Liver (tissue), 3 donors: ENCODE measurements around the gene EEA1.

Experiments
- EGR1 ChIP-seq, 2 donors: IDR thresholded peaks; 2 replicates each; pipeline ENCODE4 v1.6.1; 2016 to 2018; ENCODE audit warnings: antibody characterized with exemption in 2 of 2, low read depth in 2 of 2
- FOXA1 ChIP-seq: IDR thresholded peaks from 2 replicates; pipeline ENCODE4 v1.6.1; 2016; ENCODE audit warnings: antibody characterized with exemption
- GABPA ChIP-seq, 2 donors: IDR thresholded peaks in 1 of 2; conservative IDR thresholded peaks in 1 of 2; 2 replicates each; pipeline ENCODE4 v1.6.1; 2016; ENCODE audit warnings: antibody characterized with exemption in 2 of 2, mild to moderate bottlenecking in 1 of 2, moderate library complexity in 1 of 2
- JUND ChIP-seq, 2 donors: IDR thresholded peaks; 2 replicates each; pipeline ENCODE4 v1.6.1; 2016; ENCODE audit warnings: antibody characterized with exemption in 2 of 2
- NR2F2 ChIP-seq: IDR thresholded peaks from 2 replicates; pipeline ENCODE4 v1.6.1; 2016; ENCODE audit warnings: antibody characterized with exemption
- RAD21 ChIP-seq, 2 donors: IDR thresholded peaks; 2 replicates each; pipeline ENCODE4 v1.6.1; 2016; ENCODE audit warnings: antibody characterized with exemption in 2 of 2, mild to moderate bottlenecking in 2 of 2
- SP1 ChIP-seq: IDR thresholded peaks from 2 replicates; pipeline ENCODE4 v1.6.1; 2018; ENCODE audit warnings: antibody characterized with exemption, mild to moderate bottlenecking
- TAF1 ChIP-seq: conservative IDR thresholded peaks from 2 replicates; pipeline ENCODE4 v1.6.1; 2016; ENCODE audit warnings: antibody characterized with exemption, mild to moderate bottlenecking
- YY1 ChIP-seq: IDR thresholded peaks from 2 replicates; pipeline ENCODE4 v1.6.1; 2016; ENCODE audit warnings: antibody characterized with exemption, mild to moderate bottlenecking
- TF ChIP-seq, protein P1 (sequence below): fragments of 150-350 bp; IDR thresholded peaks from 2 replicates; pipeline ENCODE4 v1.5.1; 2017; ENCODE audit warnings: improper control_type of control experiment, low read depth, low read length; ENCODE audit not compliant: missing input control
- TF ChIP-seq, protein P2 (sequence below): IDR thresholded peaks from 2 replicates; pipeline ENCODE4 v1.6.1; 2016; ENCODE audit warnings: antibody characterized with exemption, mild to moderate bottlenecking
- TF ChIP-seq, protein P3 (sequence below): IDR thresholded peaks from 2 replicates; pipeline ENCODE4 v1.6.1; 2016; ENCODE audit warnings: antibody characterized with exemption
- TF ChIP-seq, protein P4 (sequence below): IDR thresholded peaks from 2 replicates; pipeline ENCODE4 v1.6.1; 2016; ENCODE audit warnings: antibody characterized with exemption
- donor health status: healthy.
- donor health status: healthy.

DNA sequence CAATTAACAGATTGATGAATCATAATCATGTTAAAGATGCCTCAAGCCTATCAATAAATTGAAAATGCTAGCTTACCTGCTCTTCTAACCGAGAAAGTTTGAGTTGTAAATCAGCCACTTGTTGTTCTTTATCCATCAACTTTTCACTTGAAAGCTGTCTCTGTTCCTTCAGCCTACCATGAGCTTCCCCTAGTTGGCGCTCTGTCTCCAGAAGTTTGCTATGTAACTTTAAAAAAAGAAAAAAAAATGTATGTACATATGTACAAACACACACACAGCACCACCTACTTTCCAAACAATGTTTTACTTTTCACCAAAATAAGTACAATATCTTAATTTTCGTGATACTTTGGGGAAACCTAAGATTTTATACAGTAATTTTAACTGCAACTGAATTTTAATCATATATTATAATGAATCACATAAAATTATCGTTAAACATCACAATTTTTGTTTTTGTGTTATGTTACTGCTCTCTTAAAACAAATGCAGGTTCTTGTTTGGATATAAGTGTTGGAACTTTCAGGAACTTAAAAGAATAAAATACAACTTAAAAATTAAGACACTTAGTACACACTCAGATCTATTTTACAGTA lies 101.2 kb downstream of the EEA1 start:
- no peak for TF ChIP-seq YY1
- no peak for TF ChIP-seq SP1
- TF ChIP-seq, protein P1, sequence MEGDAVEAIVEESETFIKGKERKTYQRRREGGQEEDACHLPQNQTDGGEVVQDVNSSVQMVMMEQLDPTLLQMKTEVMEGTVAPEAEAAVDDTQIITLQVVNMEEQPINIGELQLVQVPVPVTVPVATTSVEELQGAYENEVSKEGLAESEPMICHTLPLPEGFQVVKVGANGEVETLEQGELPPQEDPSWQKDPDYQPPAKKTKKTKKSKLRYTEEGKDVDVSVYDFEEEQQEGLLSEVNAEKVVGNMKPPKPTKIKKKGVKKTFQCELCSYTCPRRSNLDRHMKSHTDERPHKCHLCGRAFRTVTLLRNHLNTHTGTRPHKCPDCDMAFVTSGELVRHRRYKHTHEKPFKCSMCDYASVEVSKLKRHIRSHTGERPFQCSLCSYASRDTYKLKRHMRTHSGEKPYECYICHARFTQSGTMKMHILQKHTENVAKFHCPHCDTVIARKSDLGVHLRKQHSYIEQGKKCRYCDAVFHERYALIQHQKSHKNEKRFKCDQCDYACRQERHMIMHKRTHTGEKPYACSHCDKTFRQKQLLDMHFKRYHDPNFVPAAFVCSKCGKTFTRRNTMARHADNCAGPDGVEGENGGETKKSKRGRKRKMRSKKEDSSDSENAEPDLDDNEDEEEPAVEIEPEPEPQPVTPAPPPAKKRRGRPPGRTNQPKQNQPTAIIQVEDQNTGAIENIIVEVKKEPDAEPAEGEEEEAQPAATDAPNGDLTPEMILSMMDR: peak; percentile 31
- TF ChIP-seq RAD21 (IDR thresholded peaks at IDR 0.05): peak; percentile 58 to 60
- no peak for TF ChIP-seq EGR1 (IDR thresholded peaks at IDR 0.05; ENCODE audit: low read depth in 2 of 2)
- TF ChIP-seq JUND (IDR thresholded peaks at IDR 0.05): no peak
- no peak for TF ChIP-seq GABPA (IDR thresholded peaks at IDR 0.05 in 1 of 2, conservative IDR thresholded peaks at IDR 0.05 in 1 of 2)
- TF ChIP-seq, protein P2, sequence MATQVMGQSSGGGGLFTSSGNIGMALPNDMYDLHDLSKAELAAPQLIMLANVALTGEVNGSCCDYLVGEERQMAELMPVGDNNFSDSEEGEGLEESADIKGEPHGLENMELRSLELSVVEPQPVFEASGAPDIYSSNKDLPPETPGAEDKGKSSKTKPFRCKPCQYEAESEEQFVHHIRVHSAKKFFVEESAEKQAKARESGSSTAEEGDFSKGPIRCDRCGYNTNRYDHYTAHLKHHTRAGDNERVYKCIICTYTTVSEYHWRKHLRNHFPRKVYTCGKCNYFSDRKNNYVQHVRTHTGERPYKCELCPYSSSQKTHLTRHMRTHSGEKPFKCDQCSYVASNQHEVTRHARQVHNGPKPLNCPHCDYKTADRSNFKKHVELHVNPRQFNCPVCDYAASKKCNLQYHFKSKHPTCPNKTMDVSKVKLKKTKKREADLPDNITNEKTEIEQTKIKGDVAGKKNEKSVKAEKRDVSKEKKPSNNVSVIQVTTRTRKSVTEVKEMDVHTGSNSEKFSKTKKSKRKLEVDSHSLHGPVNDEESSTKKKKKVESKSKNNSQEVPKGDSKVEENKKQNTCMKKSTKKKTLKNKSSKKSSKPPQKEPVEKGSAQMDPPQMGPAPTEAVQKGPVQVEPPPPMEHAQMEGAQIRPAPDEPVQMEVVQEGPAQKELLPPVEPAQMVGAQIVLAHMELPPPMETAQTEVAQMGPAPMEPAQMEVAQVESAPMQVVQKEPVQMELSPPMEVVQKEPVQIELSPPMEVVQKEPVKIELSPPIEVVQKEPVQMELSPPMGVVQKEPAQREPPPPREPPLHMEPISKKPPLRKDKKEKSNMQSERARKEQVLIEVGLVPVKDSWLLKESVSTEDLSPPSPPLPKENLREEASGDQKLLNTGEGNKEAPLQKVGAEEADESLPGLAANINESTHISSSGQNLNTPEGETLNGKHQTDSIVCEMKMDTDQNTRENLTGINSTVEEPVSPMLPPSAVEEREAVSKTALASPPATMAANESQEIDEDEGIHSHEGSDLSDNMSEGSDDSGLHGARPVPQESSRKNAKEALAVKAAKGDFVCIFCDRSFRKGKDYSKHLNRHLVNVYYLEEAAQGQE: no peak
- TF ChIP-seq, protein P3, sequence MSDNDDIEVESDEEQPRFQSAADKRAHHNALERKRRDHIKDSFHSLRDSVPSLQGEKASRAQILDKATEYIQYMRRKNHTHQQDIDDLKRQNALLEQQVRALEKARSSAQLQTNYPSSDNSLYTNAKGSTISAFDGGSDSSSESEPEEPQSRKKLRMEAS: no peak
- TF ChIP-seq NR2F2: no peak
- TF ChIP-seq, protein P4, sequence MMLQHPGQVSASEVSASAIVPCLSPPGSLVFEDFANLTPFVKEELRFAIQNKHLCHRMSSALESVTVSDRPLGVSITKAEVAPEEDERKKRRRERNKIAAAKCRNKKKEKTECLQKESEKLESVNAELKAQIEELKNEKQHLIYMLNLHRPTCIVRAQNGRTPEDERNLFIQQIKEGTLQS: no peak
- TF ChIP-seq TAF1: no peak
- TF ChIP-seq FOXA1: no peak
